NCI-H82 treated with DMSO at 0.1 percent for 48 hours (cell line): ENCODE measurements around the gene MROH2B.

ENCODE experiments used
- DNase-seq: peaks from one replicate; lab custom pipeline; 2025; ENCODE audit not compliant: unreplicated experiment; lab: John Stamatoyannopoulos, UW

Gene MROH2B

GRCh38 chr5:40973364-40974004 lies 97.7 kb downstream of the MROH2B start:
- DNase-seq = no peak

- no peak for DNase-seq
Observed at GRCh38 chr5:40972434-40972833, 98.7 kb downstream of the MROH2B start.

GRCh38 chr5:40962207-40962955 lies 108.8 kb downstream of the MROH2B start:
- no peak for DNase-seq

DNA sequence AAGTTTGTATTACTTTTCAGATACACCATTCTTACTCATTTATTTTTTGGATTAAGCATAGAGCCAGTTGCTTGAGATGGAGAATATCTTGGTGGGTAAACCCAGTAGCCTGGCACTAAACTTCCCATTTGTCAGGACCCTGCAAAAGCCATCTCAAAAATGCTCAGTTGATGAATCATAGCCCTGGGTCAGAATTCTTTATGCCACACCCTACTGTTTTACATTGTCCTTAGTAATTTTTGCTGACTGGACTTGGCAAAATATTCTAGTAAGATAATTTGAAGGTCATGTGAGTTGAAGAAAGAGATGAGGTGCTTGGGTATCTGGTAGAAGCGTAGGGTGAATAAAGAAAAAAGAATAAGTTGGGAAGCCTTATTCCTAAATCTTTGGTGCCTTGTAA lies 111.1 kb downstream of the MROH2B start:
- DNase-seq = no peak

DNA sequence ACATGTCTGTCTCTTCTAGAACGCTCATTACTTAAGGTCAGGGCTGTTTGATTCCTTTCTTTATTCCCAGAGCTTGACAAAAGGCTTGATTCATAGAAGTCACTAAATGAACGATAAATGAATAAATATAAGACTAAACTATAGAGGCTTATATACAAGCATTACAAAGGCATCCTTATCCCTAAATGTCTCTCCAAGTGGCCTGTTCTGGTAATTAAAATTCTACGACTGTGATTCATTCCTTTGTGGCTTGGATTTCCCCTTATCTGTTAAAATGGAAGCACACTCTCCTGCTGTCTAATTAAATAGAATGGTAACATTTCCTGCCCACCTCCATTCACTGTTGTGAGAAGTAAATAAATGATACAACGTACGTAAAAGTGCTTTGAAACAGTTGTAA lies 112.3 kb downstream of the MROH2B start:
- DNase-seq = no peak

DNA sequence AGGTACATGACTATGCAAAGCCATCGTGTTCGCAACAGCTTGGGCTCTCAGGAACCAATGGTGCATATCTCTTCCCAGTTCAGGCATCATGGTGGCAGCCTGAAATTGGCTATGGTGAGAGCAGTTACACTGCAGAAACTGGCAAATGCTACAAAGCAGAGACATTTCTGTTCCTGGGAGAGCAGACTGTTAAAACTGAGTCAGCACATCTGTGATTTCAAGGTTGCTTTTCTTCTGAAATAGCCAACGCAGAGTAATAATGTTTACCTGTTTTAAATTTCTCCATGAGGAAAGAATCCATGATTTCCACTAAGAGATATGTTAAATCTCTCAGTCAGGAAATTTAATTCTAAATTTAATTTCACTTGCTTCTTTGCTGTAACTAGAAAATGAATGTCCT lies 114.1 kb downstream of the MROH2B start:
- no peak for DNase-seq

GRCh38 chr5:40955313-40955712 lies 115.8 kb downstream of the MROH2B start:
- DNase-seq = no peak
